GM10266 (cell line): Measurements from ENCODE around the gene GRAMD1A.
"Not testable (repeated sequence)": the region's sequence is repeated elsewhere in the genome, so short reads cannot be mapped to it uniquely, and the experiment has no call there.

ENCODE experiments used
- DNase-seq: peaks from one replicate; pipeline ENCODE4 v3.0.0; 2012; ENCODE audit errors: extremely low spot score
- CTCF ChIP-seq: IDR thresholded peaks from 2 replicates; pipeline ENCODE4 v1.5.1; 2012; ENCODE audit warnings: mild to moderate bottlenecking, low read depth; ENCODE audit not compliant: control insufficient read depth, insufficient read depth; ENCODE audit errors: missing control alignments

Gene GRAMD1A

GRCh38 chr19:35044317-35045117 lies 44.4 kb downstream of the GRAMD1A start:
- TF ChIP-seq CTCF, result peak; percentile 89
- DNase-seq, result peak; percentile 80

GRCh38 chr19:35045667-35046300 lies 45.7 kb downstream of the GRAMD1A start:
- peak; percentile 83 for DNase-seq

GRCh38 chr19:35046461-35046860 lies 46.3 kb downstream of the GRAMD1A start:
- no peak for TF ChIP-seq CTCF
- DNase-seq, result no peak

More at GRCh38 chr19:35045667-35046300, 45.7 kb downstream of the GRAMD1A start:
- peak; percentile 35 for TF ChIP-seq CTCF

- TF ChIP-seq CTCF, result no peak
- DNase-seq, result no peak
These were observed 48.8 kb downstream of the GRAMD1A start for GRCh38 chr19:35048911-35049411.

GRCh38 chr19:35049456-35049855 lies 49.3 kb downstream of the GRAMD1A start:
- no peak for TF ChIP-seq CTCF
- DNase-seq, result no peak

GRCh38 chr19:35050662-35051061 lies 50.5 kb downstream of the GRAMD1A start:
- not testable (repeated sequence) for DNase-seq

- DNase-seq, result not testable (repeated sequence)
These were observed 51.1 kb downstream of the GRAMD1A start for GRCh38 chr19:35051268-35051667.

- no peak for DNase-seq
- TF ChIP-seq CTCF, result no peak
These were observed 51.7 kb downstream of the GRAMD1A start for GRCh38 chr19:35051796-35052195.
